ENCODE measurements around the gene SMIM9.

Gene SMIM9

DNA sequence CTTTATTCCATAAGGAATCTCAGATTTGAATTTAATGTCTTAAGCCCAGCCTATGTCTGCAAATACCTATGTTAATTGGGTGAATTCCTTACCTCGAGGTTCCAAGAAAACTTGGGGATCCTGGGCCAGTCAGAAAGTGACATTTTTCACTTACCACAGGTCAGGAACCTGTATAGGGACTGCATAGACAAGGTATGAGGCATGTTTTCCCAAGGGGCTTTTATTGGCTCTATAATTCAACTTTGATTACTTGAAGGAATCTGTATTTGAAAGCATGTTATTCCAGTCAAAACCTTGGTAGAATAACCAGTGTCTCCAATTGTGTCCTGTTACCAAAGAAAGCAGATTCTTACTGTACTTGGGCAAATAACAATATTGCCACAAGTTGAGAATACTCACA, 20.7 kb downstream of the SMIM9 start:
- DNase-seq: no peak

- DNase-seq: no peak
These were observed 21.9 kb downstream of the SMIM9 start for GRCh38 chrX:154812341-154813101.

DNA sequence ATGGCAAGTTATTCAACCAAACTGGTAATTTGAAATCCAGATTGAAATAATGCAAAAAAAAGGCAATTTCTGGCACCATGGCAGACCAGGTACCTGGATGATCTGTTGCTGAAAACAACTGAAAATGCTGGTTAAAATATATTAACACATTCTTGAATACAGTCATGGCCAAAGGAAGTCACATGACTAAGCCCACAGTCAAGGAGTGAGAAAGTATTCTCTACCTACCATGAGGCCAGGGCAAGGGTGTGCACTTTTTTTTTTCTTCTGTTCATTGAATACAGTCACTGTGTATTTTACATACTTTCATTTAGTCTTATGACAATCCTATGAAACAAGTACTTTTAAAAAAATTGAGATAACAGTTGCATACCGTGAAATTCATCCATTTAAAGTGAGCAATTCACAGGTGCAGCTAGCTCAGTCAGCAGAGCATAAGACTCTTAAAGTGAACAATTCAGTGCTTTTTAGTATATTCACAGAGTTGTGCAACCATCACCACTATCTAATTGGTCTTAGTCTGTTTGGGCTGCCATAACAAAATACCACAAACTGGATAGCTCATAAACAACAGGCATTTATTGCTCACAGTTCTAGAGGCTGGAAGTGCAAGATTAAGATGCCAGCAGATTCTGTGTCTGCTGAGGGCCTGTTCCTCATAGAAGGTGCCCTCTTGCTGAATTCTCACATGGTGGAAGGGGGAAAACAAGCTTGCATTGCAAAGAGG, 24.4 kb downstream of the SMIM9 start:
- DNase-seq: no peak

DNA sequence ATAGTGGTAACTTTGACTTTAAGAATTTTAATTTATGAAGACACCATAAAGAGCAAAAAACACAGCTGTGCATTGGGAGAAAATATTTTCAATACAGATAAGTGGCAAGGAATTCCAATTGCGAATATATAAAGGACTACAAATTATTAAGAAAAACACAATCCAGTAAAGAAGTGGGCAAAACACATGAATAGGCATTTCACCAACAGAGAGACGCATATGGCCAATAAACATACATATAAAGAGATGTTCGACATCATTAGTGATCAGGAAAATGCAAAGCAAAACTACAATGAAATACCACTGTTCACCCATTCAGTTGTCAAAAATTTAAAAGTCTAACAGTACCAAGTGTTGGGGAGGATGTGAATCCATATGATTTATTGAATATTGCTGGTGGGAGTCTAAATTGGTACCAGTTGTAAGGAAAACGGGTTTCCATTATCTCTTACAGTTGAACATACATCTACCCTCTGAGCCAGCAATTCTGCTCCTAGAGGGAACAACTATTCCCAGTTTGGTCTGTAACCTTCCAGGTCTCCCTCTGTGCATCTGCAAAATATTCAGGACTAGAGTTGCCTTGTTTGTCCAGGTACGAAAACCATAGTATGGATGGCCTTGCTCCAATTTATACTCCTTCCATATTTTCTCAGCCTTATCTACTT, 27.5 kb downstream of the SMIM9 start:
- no peak for DNase-seq

GRCh38 chrX:154805696-154806091, 28.8 kb downstream of the SMIM9 start:
- no peak for DNase-seq

DNA sequence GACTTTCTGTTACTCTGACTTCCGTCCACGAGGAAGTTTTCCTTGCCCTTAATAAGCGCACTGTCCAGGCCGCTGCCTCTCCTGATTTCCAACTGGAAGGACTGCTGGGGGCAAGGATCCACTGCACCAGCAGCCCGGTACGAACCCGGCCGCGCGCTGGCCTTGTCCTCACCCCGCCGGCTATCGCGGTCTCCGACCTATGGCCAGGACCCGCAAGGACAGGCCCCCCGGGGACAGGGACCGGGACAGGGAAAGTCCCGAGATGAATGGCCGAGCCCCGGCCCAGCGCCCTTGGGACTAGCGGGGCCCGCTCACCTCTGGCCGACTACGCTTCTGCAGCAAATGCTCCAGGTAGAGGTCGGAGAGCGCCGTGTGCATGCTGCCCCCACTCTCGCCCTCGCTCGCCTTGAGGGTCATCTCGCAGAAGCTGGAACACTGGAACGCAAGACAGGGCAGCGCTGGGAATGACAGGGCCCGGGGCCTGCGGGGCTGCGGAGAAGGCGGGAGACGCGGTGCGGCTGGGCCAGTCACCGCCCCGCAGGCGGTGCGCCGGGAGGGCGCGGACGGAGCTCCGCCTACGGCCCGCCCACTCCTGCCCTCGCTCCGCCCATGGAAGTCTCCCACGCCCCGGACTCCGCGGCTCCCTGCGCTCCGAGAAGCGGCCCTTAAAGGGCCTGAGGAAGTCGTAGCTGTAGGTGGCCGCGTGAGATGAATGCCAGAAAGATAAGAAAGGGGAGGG, 29.3 kb downstream of the SMIM9 start, which contains the start of gene MPP1:
Gene MPP1 (minus strand): TSS at position 529 of the 739 bp plus-strand sequence. CDS start 112 bp downstream, at position 417.
- DNase-seq: peak; percentile 55

DNA sequence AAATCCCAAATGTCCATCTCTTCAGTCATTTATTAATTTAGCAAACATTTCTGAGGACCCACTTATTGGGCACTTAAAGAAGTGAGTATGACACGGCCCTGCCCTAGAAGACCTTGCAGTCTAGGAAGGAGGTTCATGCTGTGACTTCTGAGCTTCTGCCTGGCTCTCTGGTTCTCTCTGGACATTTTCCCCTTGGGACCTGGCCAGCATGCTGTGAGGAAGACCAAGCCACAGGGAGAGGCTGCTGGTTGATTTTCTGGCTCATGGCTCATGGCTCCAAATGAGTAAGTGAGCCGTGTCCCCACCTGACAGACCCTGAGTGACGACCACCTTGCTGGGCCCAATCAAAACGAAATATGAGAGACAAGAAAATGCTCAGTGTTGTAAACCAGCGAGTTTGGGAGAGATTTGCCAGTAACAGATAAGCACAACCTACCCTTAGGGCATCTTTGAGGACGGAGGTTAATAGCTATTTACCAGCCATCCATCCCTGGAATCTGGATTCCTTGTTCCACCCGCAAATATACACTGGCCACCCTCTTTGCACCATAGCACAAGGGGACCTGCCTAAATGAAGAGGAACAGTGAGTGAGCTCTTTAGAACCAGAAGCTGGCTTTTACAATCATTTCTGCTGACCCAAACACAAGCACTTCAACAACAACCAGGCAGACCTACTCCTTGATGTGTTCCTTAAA, 30.1 kb downstream of the SMIM9 start:
- no peak for DNase-seq

GRCh38 chrX:154802947-154803346, 31.5 kb downstream of the SMIM9 start:
- DNase-seq: no peak

GRCh38 chrX:154800478-154801210, 33.8 kb downstream of the SMIM9 start:
- DNase-seq: no peak

DNA sequence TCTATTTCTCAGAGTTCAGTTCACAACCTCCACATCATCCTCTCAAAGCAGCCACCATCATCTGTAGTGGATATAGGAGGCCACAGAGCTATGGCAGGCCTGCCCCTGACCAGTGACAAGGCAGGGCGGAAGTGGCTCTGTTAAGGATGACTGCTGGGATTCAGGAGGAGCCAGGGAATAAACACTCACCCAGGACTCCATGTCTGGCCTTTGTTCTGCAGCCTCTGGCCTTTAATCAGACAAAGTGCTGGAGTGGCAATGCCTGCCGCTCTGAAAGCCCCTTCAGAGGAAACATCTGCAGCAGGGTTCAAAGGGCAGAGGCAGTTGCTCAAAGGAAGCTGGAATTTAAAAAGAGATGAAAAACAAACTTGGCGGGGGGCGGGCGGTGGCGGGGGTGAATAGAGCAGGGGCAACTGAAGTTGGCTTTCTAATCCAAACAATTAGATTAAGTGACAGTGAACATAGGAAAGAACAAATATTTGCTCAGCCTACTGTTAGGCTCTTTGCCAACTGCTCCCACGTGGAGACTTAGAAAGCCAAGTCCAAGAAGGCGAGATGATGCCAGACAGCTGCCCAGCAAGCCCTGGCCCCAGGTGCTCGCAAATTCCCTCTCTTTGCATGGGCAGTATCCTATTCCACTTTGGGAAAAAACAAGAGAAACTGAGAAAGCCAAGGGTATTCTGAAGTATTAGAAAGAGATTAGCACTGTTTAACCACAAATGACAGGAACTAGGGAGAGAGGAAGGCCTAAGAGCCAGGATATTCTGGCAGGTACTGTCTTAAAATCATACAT, 34.7 kb downstream of the SMIM9 start:
- DNase-seq: no peak

DNA sequence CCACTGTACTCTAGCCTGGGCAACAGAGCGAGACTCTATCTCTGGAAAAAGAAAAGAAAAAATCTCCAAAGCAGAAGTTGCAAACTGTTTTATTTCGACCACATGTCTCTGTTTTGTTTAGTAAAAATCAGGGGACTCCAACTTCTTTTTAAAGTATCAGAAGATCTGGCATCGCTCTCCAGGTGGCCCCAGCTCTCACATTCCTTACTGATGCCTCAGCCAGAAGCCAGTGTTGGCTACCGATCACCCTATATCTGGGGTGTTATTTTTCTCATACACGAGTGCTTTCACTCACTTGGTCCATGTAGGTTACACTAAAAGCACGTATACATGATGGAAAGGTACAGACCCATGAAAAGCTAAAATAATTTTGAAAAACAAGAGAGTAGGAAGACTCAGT, 37.5 kb downstream of the SMIM9 start:
- DNase-seq: no peak

- DNase-seq: no peak
These were observed 39.4 kb downstream of the SMIM9 start for GRCh38 chrX:154795016-154795415.

- no peak for DNase-seq
These were observed 41.2 kb downstream of the SMIM9 start for GRCh38 chrX:154793084-154793795.

DNA sequence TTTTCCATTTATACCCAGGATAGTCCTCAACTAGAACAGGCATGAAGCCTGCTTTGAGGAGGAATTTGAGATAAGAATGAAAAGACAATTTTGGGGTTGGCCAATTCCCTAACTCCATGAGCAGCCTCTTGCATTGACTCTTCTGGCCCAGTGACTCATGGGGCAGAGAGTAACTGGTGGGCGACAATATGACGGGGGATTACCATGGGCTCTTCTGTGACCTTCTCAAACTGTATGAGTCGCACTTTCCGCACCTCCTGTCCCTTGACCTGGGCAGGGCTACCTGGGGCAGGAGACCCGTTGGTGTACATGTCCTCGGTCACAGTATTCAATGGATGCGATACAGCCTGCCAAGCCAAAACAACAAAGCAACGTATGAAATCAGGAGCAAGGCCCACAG, 42.5 kb downstream of the SMIM9 start:
- DNase-seq: no peak

- DNase-seq: no peak
These were observed 43.0 kb downstream of the SMIM9 start for GRCh38 chrX:154791467-154791866.

GRCh38 chrX:154785716-154786115, 48.7 kb downstream of the SMIM9 start:
- no peak for DNase-seq

DNA sequence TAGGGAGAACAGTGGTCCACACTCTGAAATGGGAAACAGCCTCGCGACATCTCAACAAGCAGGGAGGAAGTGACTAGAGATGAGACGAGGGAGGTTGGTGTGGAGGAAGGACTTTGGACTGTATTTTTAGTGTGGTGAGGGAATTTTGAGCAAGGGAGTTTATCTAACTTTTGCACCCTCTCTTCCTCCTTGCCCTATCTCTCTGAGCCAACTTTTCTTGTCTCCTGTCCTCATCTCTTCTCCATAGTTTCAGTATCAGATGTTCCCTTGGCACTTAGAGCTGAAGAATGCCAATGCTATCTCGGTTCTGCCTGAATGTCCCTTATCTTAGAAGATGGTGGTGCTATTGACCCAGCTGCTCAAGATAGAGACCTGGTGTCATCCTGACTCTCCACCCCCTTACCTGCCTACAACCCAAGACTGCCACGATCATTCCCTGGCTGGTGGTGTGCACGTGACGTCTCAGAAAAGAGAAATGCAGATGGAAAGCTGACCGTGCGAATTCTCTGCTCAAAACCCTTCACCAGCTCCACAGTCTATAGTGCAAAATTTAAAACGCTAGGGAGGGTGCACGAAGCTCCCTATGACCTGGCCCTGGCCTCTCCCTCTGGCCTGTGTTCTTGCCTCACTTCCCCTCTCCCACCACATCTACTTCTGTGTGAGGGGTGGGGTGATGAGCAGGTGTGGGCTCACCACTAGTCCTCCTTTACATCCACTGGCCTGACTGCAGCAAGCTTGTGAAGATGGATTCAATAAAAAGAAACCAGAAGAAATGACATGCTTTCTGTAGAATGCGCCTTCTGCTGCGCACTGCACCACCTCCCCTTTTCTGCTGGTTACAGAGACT, 50.1 kb downstream of the SMIM9 start:
- DNase-seq: no peak

DNA sequence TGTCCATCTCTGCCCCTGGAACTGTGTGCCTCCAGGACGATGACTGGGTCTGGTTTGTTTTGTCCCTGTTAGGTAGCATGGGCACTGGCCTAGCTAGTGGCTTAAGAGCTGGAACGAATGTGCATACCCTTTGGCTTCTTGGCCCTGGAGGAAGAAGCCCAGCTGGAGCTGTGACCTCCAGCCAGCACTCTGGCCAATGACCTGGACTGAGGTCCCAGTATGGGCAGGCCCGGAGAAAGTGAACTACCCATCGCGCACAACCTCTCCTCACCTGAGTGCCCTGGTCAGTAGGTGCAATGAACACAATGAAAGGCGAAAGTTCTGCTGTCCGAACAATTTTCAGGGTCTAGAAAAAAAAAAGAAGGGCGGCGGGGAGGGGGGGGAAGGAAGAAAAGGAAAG, 53.5 kb downstream of the SMIM9 start:
- no peak for DNase-seq

DNA sequence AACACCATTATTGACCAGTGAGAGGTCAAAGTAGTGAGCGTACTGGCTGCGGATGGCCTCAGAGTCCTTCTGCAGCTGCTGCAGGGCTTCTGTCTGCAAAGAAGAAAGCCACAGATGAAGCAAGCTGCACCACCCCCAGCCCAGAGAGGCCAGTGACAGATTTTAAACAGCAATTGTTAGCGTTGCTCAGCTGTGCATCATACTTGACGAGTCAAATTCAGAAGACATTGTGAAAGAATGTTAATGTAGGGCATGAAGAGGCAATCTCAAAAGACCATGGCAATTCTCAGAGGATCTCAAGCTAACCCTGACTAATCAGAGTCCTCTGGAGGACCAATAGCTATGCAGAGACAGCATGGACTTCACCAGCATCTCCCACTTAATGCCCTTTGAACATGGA, 55.2 kb downstream of the SMIM9 start:
- DNase-seq: no peak
